Kidney (tissue), 14 donors: Measurements from ENCODE around the gene PPME1. TPM values are rescaled to one million over a fixed set of nuclear protein-coding genes. Genes with fewer than 3 reads are reported as not detected.
A peak's percentile ranks its signal among the peaks of the same experiment; 100 is the strongest.

Source experiments
- DNase-seq, 5 donors: peaks; one replicate each; pipeline ENCODE4 v3.0.0-alpha.2; 2013 to 2020
- FAIRE-seq: peaks from 2 replicates; lab custom pipeline; 2012; peaks lifted over from hg19 to GRCh38; lab: Jason Lieb, UNC
- H3K27ac ChIP-seq, 2 donors: one replicate each; pipeline ENCODE4 v1.7.0; 2013; ENCODE audit warnings: low read depth in 2 of 2, low read length in 2 of 2, inconsistent platforms in 1 of 2
- H3K27me3 ChIP-seq: one replicate; pipeline ENCODE4 v1.7.1; 2013; ENCODE audit warnings: low read length, inconsistent platforms; ENCODE audit not compliant: control insufficient read depth, insufficient read depth
- H3K36me3 ChIP-seq, 3 donors: one replicate each; pipeline versions ENCODE4 v1.7.0 to v1.7.1; 2013; ENCODE audit warnings: low read length in 3 of 3, control low read depth in 1 of 3, inconsistent platforms in 1 of 3; ENCODE audit not compliant: insufficient read depth in 3 of 3, control insufficient read depth in 2 of 3
- H3K4me1 ChIP-seq, 3 donors: one replicate each; pipeline versions ENCODE4 v1.7.0 to v1.7.1; 2013; ENCODE audit warnings: low read length in 3 of 3, inconsistent platforms in 1 of 3, low read depth in 1 of 3; ENCODE audit not compliant: control insufficient read depth in 2 of 3, insufficient read depth in 2 of 3
- H3K4me3 ChIP-seq, 3 donors: one replicate each; pipeline versions ENCODE4 v1.7.0 to v1.8.1; 2013; ENCODE audit warnings: low read length in 3 of 3, control low read depth in 1 of 3, inconsistent platforms in 1 of 3
- H3K9ac ChIP-seq, 3 donors: one replicate each; pipeline versions ENCODE4 v1.7.0 to v1.7.1; 2013; ENCODE audit warnings: low read length in 3 of 3, control low read depth in 1 of 3, inconsistent platforms in 1 of 3
- H3K9me3 ChIP-seq, 3 donors: one replicate each; pipeline versions ENCODE4 v1.7.0 to v1.7.1; 2013; ENCODE audit warnings: low read length in 3 of 3, control low read depth in 1 of 3, inconsistent platforms in 1 of 3; ENCODE audit not compliant: control insufficient read depth in 2 of 3, insufficient read depth in 1 of 3
- intact Hi-C: fragments of 100-400 bp; cut with DNase I; formaldehyde crosslinking; loops from one replicate; pipeline ENCODE4 v1.11.1; 2022
- polyA plus RNA-seq: library from polyadenylated mRNA; stranded (reverse); fragments of 350-450 nt; fragmentation: Illumina TruSeq; extraction: RNeasy Lipid Tissue Mini Kit (QIAGEN cat#74804); gene quantifications from one replicate; pipeline ENCODE4 v1.2.3, GENCODE V29; 2014; ENCODE audit warnings: low read depth, low replicate concordance; ENCODE audit not compliant: insufficient read depth
- total RNA-seq: library from RNA; stranded (reverse); fragmentation: NEBNext Ultra II Directional; extraction: Animal tissue kit (Norgen Biotek cat#: 25700); gene quantifications from one replicate; pipeline ENCODE4 v1.2.1, GENCODE V29; 2021
- TF ChIP-seq, protein P1 (sequence below): IDR thresholded peaks from 3 replicates; pipeline ENCODE4 v1.5.1; 2012; ENCODE audit warnings: mild to moderate bottlenecking, moderate library complexity, borderline replicate concordance; ENCODE audit not compliant: insufficient read depth; ENCODE audit errors: extremely low read depth
- donor health status: control.
- donor health status: control.
- donor health status: control.
- donor health status: control.
- donor health status: control.
- donor health status: DM: yes; HTN: yes; CAD: no.
- donor health status: Normal renal cell carcinoma (clear cell type).

Gene PPME1
- total and polyA plus RNA-seq, 2 donors from 2014 or later = 34.1 to 40.8 TPM

DNA sequence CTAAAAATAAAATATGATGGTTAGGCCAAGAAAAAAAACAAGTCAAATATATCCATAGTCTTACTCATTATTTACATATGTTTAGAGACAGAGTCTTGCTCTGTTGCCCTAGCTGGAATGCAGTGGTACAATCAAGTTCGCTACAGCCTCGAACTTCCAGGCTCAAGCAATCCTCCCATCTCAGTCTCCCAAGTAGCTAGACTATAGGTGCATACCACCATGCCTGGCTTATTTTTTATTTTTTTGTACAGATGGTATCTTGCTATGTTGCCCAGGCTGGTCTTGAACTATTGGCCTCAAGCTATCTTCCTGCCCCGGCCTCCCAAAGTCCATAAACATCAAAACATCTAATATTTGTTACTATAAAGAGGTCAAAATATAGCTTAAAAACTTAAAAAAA is 36.4 kb upstream of the PPME1 start:
- Histone ChIP-seq H3K4me3 (no peak overlapping the region), H3K27me3 (no peaks in the 10 kb centered on the region), H3K9ac (no peak overlapping the region), H3K9me3 (no peaks in the 10 kb centered on the region), H3K36me3 (peaks cover 0 to 24% (median 3%) of the 10 kb centered on the region in 3 donors), H3K4me1 (peaks cover 0 to 16% (median 0%) of the 10 kb centered on the region in 3 donors), H3K27ac (no peak overlapping the region)
- TF ChIP-seq, protein P1, sequence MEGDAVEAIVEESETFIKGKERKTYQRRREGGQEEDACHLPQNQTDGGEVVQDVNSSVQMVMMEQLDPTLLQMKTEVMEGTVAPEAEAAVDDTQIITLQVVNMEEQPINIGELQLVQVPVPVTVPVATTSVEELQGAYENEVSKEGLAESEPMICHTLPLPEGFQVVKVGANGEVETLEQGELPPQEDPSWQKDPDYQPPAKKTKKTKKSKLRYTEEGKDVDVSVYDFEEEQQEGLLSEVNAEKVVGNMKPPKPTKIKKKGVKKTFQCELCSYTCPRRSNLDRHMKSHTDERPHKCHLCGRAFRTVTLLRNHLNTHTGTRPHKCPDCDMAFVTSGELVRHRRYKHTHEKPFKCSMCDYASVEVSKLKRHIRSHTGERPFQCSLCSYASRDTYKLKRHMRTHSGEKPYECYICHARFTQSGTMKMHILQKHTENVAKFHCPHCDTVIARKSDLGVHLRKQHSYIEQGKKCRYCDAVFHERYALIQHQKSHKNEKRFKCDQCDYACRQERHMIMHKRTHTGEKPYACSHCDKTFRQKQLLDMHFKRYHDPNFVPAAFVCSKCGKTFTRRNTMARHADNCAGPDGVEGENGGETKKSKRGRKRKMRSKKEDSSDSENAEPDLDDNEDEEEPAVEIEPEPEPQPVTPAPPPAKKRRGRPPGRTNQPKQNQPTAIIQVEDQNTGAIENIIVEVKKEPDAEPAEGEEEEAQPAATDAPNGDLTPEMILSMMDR = no peak
- FAIRE-seq = no peak
- intact Hi-C loops = no loop called here
- no peak for DNase-seq

GRCh38 chr11:74135127-74135840 is 35.8 kb upstream of the PPME1 start:
- Histone ChIP-seq H3K9ac (no peak overlapping the region), H3K36me3 (peaks cover 0 to 24% (median 3%) of the 10 kb centered on the region in 3 donors), H3K4me1 (peaks cover 0 to 16% (median 0%) of the 10 kb centered on the region in 3 donors), H3K4me3 (no peak overlapping the region), H3K27me3 (no peaks in the 10 kb centered on the region), H3K27ac (no peak overlapping the region), H3K9me3 (no peaks in the 10 kb centered on the region)
- FAIRE-seq = no peak
- intact Hi-C loops = no loop called here
- TF ChIP-seq, protein P1 = no peak
- DNase-seq = no peak

GRCh38 chr11:74138021-74138420 is 33.1 kb upstream of the PPME1 start:
- intact Hi-C loops = no loop called here
- no peaks in the 10 kb centered on the region for H3K9me3 ChIP-seq
- peaks cover 0 to 16% (median 0%) of the 10 kb centered on the region in 3 donors for H3K4me1 ChIP-seq
- TF ChIP-seq, protein P1 = no peak
- H3K27ac ChIP-seq = peak overlapping the region in 1 of 2 donors; percentile 45
- no peaks in the 10 kb centered on the region for H3K27me3 ChIP-seq
- peaks cover 0 to 12% (median 3%) of the 10 kb centered on the region in 3 donors for H3K36me3 ChIP-seq
- no peak overlapping the region for H3K4me3 ChIP-seq
- H3K9ac ChIP-seq = no peak overlapping the region
- FAIRE-seq (no peak), DNase-seq (no peak)
